Anterior cingulate cortex (tissue), 58 donors: Measurements from ENCODE around the gene SEL1L3.

Experiments used
- DNase-seq, 58 donors: peaks; one replicate each; lab custom pipeline; 2025; lab: John Stamatoyannopoulos, UW

Gene SEL1L3

DNA sequence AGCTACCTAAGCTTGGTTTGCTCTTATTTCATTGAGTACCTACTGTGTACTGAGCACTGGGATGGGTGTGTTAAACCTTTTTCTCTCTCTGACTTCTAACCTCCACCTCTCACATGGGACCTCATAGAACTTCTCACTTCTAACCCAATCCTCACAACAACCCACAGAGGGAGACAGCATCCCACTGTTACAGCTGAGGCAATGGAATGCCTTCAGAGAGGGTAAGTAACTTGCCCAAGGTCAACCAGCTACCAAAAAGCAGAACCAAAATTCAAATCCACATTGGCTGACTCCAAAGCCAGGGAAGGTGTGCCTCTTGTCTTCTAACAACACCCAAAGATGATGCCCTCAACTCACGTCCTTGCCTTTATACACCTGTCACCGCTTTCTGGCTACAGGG, 5.4 kb downstream of the SEL1L3 start:
- DNase-seq, result no peak

DNA sequence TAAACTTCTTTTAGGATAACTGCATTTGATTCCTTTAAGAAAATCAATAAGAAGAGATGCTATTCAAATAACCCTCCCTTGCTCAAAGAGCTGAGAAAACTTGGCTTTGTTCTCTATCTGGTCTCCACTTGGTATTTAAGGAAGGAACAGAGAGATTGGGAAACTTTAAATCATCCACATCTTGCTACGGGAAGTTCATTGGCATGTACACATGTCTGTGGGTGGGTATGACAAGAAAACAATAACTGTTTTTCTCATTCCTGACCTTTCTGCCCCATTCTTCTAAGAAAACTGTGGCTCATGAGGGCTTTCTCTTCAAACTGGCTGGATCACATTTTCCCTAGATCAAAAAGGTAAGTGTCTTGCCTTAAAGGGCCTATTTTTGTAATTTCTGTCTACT, 6.0 kb downstream of the SEL1L3 start:
- DNase-seq, result no peak

GRCh38 chr4:25852103-25852502, 10.7 kb downstream of the SEL1L3 start:
- no peak for DNase-seq

GRCh38 chr4:25847329-25847728, 15.5 kb downstream of the SEL1L3 start:
- DNase-seq, result no peak

DNA sequence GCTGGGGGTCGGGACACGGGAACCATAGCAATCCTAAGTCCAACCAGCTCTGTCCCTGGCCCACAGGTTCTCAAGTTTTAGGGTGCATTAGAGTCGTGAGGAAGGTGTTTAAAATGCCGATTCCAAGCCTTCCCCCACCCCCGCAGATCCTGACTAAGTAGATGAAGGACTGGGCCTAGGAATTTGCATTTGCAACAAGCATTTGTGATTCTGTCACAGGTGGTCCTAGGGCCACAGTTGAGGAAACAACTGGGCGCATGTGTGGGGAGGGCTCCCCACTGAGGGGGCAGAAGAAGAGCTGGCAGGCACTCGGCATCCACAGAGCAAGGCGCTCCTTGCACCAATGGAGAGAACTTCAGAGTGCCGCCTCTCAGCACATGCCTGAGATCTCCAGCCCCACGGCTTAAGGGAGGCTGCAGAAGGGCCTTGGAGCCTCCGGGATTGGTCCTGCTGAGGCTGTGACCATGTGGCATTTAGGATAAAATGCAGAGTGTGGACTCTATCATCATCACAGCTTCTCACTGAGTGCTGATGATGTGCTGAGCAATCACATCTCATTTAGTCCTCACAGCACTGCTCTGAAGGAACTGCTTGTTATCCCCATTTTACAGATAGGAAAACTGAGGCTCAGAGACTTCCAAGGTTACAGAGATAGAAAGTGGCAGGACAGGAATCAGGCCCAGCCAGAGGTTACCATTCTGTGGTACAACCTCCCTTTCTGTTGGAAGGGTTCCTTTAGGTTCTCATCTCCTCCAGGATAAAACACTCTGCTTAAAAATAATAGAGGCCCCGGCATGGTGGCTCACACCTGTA, 16.7 kb downstream of the SEL1L3 start:
- DNase-seq, result no peak

GRCh38 chr4:25844961-25845712, 17.7 kb downstream of the SEL1L3 start:
- DNase-seq, result no peak

- peak in 13 of 58 donors; percentile 6 to 34 (median 20) for DNase-seq
Observed at GRCh38 chr4:25843340-25844097, 19.3 kb downstream of the SEL1L3 start.

GRCh38 chr4:25842229-25842845, 20.5 kb downstream of the SEL1L3 start:
- no peak for DNase-seq

GRCh38 chr4:25839687-25840086, 23.1 kb downstream of the SEL1L3 start:
- peak in 2 of 58 donors; percentile 11 to 12 for DNase-seq

GRCh38 chr4:25839233-25839632, 23.6 kb downstream of the SEL1L3 start:
- no peak for DNase-seq

GRCh38 chr4:25838526-25838925, 24.3 kb downstream of the SEL1L3 start:
- no peak for DNase-seq

GRCh38 chr4:25837107-25837506, 25.7 kb downstream of the SEL1L3 start:
- DNase-seq, result no peak

DNA sequence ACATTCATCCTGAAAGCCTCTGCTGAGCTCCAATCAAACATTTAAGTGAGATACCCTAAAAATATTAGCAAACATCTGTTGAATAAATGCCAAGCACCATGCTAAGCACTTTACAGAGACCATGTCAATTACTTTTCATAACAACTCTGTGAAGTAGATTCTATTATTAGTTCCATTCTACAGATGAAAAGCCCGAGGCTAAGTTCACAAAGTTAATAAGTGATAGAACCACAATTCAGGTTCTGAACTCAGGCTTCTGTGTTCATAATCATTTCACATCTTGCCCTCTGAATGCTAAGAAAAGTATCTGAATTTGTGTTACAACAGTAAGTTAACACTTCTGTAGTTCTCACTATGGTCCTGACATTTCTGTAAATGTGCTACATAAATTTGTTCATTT, 27.4 kb downstream of the SEL1L3 start:
- no peak for DNase-seq

GRCh38 chr4:25834411-25835107, 28.2 kb downstream of the SEL1L3 start:
- peak in 1 of 58 donors; percentile 28 for DNase-seq

DNA sequence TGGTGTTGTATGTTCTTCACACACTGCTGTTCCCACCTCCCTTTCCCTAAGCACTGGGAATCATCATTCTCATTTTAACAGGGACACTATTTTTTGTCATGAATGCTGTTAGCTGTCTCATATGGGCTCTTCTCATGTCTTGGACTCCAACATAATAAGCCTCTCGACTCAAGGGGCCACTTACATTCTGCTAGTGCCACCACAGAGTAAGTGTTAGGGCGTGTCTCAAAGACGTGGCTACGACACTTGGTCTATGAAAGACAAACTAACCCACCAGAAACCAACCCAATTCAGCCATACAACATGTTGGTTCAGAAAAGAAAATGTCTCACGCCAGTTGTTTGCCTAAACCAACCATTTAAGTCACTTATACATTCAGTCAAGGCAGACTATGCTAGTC, 32.2 kb downstream of the SEL1L3 start:
- no peak for DNase-seq

DNA sequence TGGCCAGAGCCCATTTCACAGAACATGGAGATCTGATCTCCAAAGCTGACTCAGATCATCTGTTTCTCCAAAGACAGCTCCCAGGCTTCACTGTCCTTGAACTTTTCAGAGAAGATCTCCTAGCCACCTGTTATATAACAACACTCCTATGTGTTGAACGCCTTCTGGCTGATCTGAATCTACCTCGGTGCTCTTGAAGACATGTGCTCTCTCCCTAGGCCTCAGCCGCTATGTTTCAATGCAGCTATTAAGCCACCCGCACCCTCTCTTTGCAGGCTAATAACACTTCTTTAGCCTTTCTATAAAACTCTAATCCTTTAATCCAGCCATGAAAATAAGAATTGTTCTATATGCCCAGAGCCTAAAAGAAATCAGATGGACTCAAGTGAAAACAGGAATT, 34.9 kb downstream of the SEL1L3 start:
- no peak for DNase-seq

DNA sequence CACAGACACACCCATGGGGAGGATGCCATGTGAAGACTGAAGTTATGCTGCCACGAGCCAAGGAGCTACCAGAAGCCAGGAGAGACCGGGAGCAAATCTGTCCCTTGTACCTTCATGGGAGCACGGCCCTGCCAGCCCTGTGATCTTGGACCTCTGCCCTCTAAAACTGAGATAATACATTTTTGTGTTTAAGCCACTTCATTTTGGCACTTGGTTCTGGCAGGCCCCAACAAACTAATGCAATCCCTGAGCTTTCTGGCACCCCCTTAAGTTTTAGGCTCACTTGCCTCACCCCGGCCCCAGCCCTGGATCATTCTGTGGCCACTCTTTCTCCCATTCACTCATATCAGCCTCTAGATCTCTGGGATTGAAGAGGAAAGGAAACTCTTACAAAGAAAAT, 35.4 kb downstream of the SEL1L3 start:
- DNase-seq, result no peak

GRCh38 chr4:25826074-25826752, 36.6 kb downstream of the SEL1L3 start:
- no peak for DNase-seq

GRCh38 chr4:25823632-25824031, 39.2 kb downstream of the SEL1L3 start:
- no peak for DNase-seq
